Left ventricle myocardium superior (tissue), 1 donor: ENCODE results near the gene P4HB. TPM values are rescaled to one million over a fixed set of nuclear protein-coding genes. Genes with fewer than 3 reads are reported as not detected.

ENCODE experiments used
- ATAC-seq: fragments of 200-7000 bp; cut with Tn5 transposase; one replicate; pipeline ENCODE4 v1.9.1; 2020; ENCODE audit warnings: mild to moderate bottlenecking, moderate library complexity
- DNase-seq: peaks from one replicate; pipeline ENCODE4 v3.0.0-alpha.2; 2020
- intact Hi-C: fragments of 100-400 bp; cut with micrococcal nuclease; formaldehyde crosslinking; loops from one replicate; pipeline ENCODE4 v1.11.0; 2022
- long read RNA-seq: library from polyadenylated mRNA; unstranded; transcript quantifications from one replicate; pipeline ENCODE4 v2.0.0, GENCODE V29; 2021
- total RNA-seq: library from RNA; stranded (reverse); fragmentation: NEBNext Ultra II Directional; extraction: Animal tissue kit (Norgen Biotek cat#: 25700); gene quantifications from one replicate; pipeline ENCODE4 v1.2.1, GENCODE V29; 2021
- donor health status: DM: no; HTN: yes; CAD: no; lungs with severe emphysema.

Gene P4HB
- 362 TPM for total RNA-seq
- long read RNA-seq, transcript P4HB-215 (3 exons, 493 nt), result minor isoform, 8 of 1,177 reads
- long read RNA-seq, transcript P4HB-201 (11 exons, 2,603 nt), result major isoform, 1,007 of 1,177 reads
- long read RNA-seq, transcript P4HB-210 (5 exons, 765 nt), result minor isoform, 13 of 1,177 reads
- long read RNA-seq, partial matches to known transcripts, result 51 of 1,177 reads
- long read RNA-seq, other reads (novel, unspliced or antisense), result 90 of 1,177 reads

DNA sequence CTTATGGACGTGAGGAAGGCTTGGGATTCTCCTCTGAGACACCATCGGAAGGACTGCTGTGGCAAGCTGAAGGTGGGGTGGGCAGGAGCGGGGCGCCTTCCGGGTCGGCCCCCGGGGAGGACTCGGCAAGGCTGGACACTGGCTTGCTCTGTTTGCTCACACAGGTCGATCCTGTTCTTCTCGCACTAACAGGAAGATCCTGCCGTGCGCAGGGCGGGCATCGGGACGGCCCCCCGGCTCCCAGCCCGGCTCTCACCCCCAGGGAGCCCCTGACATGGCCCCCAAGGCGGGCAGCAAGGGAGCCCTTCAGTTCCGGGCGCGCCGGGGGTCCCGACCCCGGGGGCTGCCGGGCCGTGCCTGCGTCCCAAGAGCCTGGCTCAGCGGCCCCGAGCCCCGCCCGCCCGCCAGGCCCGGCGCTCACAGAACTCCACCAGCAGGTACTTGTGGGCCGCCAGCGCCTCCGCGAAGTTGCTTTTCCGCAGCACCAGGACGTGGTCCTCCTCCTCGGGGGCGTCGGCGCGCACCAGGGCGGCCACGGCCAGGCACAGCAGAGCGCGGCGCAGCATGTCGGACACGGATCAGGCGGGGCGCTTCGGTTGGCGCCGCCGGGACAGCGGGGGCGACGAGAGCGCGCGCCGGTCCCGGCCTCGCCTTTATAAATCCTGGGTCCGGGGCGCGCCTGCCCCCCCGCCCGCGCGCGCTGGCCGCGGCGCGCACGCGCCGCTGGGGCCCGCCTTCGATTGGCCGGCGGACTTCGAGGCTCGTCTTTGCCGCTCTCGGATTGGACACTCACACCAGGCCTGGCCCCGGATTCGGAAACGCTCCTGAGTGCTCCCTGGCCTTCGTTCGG, at the start of gene P4HB:
Gene P4HB, minus strand, starts transcription at position 630 of the 850 bp plus-strand sequence. Its CDS starts 64 bp downstream, at position 566.
- intact Hi-C loops, result no loop called here
- peak; percentile 1 for ATAC-seq
- peak; percentile 99 for DNase-seq

DNA sequence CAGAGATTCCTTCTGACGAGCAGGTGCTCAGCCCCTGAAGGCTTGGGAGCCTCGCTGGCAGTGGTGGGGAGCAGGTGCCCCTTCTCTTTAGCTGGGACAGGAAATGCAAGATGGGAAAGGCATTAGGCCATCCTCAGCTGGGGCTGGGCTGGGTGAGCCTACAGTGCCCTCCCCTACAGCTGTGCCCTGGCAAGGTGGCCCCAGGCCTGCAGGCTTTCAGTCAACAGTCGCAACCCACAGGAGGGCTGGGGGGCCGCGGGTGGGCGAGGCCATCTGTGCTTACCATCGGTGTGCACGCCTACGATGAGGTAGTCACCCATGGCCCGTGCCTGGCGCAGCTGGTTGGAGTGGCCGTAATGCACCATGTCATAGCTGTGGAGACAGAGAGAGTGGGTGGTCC, 48.9 kb upstream of the P4HB start:
- DNase-seq, result no peak
- ATAC-seq, result no peak
- intact Hi-C loops, result no loop called here

GRCh38 chr17:81908793-81909192, 48.5 kb upstream of the P4HB start:
- intact Hi-C loops, result no loop called here
- DNase-seq, result no peak
- no peak for ATAC-seq

GRCh38 chr17:81907219-81908145, 47.1 kb upstream of the P4HB start:
- DNase-seq (no peak), ATAC-seq (no peak)
- intact Hi-C loops, result no loop called here

GRCh38 chr17:81906476-81907218, 46.3 kb upstream of the P4HB start:
- ATAC-seq (no peak), DNase-seq (no peak)
- intact Hi-C loops, result no loop called here

- intact Hi-C loops, result no loop called here
- DNase-seq, result no peak
- ATAC-seq, result no peak
Measured at GRCh38 chr17:81905993-81906392, 45.7 kb upstream of the P4HB start.

DNA sequence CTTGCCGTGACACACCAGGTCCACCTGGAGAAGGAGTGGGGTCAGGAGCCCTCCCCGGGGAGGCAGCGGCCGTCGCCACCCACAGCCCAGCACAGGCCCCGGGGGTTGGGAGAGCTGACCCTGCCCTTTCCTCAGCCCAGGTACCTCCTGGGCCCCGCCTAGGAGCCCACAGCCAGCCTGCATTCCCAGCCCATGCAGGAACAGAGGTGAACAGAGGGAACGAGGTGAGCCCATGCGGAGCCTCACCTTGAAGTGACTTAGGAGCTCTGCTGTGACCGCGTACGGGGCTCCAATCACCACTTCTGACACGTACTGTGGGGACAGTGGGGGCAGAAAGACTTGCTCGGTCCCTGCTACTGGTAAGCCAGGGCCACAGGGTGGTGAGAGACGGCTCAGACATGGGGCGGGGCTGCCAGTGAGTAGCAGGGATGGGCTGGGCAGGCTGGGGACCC, 45.1 kb upstream of the P4HB start:
- intact Hi-C loops, result no loop called here
- DNase-seq, result no peak
- no peak for ATAC-seq

DNA sequence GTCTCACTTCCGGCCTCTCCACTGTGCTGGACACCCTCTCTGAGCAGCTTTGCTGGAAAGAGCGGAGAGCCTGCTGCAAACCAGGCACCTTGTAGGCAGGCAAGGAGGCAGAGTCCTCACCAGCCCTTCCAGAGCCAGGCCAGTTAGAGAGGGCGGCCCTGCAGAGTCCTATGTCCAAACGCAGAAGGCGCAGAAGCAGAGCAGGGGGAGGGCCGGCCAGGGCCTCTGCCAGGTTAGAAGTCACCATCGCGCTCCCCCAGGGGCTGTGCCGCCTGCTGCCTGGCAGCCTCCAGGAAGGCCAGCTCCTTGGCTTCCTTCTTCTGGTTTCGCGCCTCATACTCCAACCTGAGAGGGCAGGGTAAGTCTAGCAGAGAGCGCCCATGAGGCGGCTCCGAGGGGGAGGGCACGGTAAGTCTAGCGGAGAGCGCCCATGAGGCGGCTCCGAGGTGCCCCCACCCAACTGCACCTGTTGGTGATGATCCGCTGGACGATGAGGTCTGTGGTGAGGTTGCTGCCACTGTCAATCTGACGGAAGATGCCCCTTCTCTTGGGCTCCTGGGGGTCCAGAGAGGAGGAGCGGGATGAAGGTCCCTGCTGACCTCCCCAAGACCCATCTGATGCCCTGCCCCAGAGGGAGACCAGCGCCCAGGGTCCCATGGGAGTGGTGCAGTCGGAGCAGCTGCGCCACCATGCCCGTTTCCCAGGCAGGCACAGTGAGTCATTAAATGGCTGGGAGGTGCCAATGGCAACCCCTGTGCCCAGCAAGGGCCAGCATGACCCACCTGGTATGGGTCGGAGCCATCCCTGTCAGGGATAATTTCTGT, 44.5 kb upstream of the P4HB start:
- intact Hi-C loops, result no loop called here
- DNase-seq (no peak), ATAC-seq (no peak)

GRCh38 chr17:81903896-81904599, 43.7 kb upstream of the P4HB start:
- DNase-seq, result no peak
- intact Hi-C loops, result no loop called here
- no peak for ATAC-seq

- no peak for DNase-seq
- no peak for ATAC-seq
- intact Hi-C loops, result no loop called here
Measured at GRCh38 chr17:81903415-81903831, 43.1 kb upstream of the P4HB start.

- ATAC-seq, result peak; percentile 4
- no peak for DNase-seq
- intact Hi-C loops, result no loop called here
Measured at GRCh38 chr17:81902653-81903414, 42.5 kb upstream of the P4HB start.

DNA sequence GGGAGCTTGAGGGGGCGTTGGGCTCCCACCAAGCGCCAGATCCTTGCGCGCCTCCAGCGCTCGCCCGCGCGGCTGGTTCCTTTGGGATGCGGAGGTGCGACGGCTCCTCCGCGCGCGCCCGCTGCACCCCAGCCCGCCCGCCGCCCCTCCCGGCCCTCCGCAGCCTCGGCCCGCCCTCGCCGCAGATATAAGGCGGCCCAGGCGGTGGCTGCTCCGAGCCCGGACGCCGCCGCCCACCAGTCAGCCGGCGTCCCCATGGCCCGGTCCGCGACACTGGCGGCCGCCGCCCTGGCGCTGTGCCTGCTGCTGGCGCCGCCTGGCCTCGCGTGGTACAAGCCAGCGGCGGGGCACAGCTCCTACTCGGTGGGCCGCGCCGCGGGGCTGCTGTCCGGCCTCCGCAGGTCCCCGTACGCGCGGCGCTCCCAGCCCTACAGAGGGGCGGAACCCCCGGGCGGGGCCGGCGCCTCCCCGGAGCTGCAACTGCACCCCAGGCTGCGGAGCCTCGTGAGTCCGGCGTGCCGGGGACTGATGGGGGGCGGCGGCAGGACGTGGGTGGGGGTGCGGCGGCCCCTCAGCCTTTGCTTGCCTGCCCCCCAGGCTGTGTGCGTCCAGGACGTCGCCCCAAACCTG, 41.8 kb upstream of the P4HB start, which contains the start of gene NPB:
Gene NPB, plus strand, starts transcription at position 216 of the 630 bp plus-strand sequence. Its CDS starts 40 bp downstream, at position 256.
- peak; percentile 62 for DNase-seq

DNA sequence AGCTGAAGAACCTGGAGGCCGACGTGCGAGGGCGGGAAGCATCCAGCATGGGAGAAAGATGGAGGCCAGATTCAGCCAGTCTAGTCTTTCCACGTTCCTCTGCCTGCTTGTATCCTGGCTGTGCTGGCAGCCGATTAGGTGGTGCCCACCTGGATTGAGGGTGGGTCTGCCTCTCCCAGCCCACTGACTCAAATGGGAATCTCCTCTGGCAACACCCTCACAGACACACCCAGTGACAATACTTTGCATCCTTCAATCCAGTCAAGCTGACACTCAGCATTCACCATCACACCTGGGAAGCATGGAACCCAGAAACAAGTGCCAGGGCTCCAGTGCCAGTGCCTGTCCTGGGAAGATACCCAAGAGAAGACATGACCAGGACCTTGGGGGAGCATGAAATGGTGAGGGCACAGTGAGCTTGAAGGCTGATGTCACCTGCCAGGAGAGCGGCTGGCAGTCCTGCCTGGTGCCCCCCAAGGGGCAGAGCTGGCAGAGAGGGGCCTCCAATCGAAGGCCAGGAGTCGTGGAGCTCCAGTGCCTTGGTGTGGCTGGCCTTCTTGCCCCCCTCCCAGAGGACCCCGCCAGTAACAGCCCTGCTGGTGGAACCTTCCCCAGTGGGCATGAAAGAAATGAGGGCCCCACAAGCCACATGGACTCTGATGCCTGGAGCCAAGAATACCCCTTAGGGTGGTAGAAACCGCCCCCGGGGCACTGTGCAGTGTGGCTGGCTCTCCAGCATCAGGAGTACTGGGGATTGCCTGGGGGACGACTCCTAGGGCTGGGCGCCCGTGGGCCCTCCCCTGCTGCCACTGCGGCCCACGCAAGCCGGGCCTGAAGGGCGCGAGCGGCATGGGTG, 41.1 kb upstream of the P4HB start:
- peak; percentile 6 for ATAC-seq
- DNase-seq, result no peak
- intact Hi-C loops, result no loop called here

More for the DNA sequence above, 41.8 kb upstream of the P4HB start, which contains the start of gene NPB:
- peak; percentile 73 for ATAC-seq
- intact Hi-C loops, result no loop called here

DNA sequence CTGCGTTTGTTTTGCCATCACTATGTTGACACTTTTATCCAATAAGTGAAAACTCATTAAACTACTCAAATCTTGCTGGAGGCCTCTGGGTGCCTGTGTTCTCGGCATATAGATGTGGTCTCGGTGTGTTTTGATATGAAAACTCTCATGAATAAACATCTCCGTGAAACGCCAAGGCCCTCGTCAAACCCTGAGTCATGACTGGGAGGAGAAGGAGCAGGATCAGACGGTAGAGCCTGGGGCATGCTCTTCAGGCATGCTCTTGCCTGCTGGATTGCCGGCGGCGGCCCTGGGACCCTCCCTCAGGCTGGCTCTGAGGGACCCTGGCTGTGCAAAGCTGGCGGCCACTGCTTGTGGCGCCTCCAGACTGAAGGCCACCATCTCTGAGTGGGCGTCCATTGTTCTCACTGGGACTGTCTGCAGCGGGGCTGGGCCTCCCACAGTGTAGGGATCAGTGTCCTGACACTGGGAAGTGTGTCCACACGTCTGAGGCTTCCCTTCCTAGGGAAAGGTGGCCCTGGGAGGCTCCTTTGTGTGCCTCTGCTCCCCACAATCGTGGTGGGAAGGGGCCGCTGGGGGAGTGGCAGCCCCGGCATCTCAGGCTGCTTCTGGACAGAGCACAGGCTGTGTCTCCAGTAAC, 40.0 kb upstream of the P4HB start:
- intact Hi-C loops, result no loop called here
- ATAC-seq, result no peak
- no peak for DNase-seq
